Fibroblast of pulmonary artery (primary cell): ENCODE data around the gene LLGL2.

ENCODE experiments used
- DNase-seq: peaks from one replicate; pipeline ENCODE4 v3.0.0-alpha.2; 2010; ENCODE audit warnings: low read depth
- H3K4me3 ChIP-seq: replicated peaks from 2 replicates; pipeline ENCODE4 v1.5.1; 2011; ENCODE audit warnings: low read depth, mild to moderate bottlenecking, control low read depth, low read length, moderate library complexity
- CTCF ChIP-seq: IDR thresholded peaks from 2 replicates; pipeline ENCODE4 v1.5.1; 2011; ENCODE audit warnings: mild to moderate bottlenecking, control low read depth, low read length, inconsistent platforms; ENCODE audit errors: missing control alignments

Gene LLGL2

GRCh38 chr17:75514299-75514918 lies 11.1 kb upstream of the LLGL2 start:
- TF ChIP-seq CTCF: no peak
- peak overlapping the region; percentile 72 for H3K4me3 ChIP-seq
- DNase-seq: no peak

GRCh38 chr17:75514919-75515495 lies 10.5 kb upstream of the LLGL2 start:
- H3K4me3 ChIP-seq: peak overlapping the region; percentile 72
- no peak for TF ChIP-seq CTCF
- DNase-seq: no peak

GRCh38 chr17:75515496-75516254 lies 9.8 kb upstream of the LLGL2 start, which contains the start of gene CASKIN2:
Gene CASKIN2, minus strand, starts transcription at chr17:75515537. Its CDS starts 1,733 bp downstream, at chr17:75513804.
- DNase-seq: peak; percentile 91
- peak within 1 kb of the TSS; percentile 72 for H3K4me3 ChIP-seq
- TF ChIP-seq CTCF: peak; percentile 68

GRCh38 chr17:75516255-75516618 lies 9.3 kb upstream of the LLGL2 start, which contains the start of gene TSEN54:
Gene TSEN54, plus strand, starts transcription at chr17:75516528. Its CDS starts 33 bp downstream, at chr17:75516561.
- peak within 1 kb of the TSS; percentile 72 for H3K4me3 ChIP-seq
- no peak for TF ChIP-seq CTCF
- DNase-seq: peak; percentile 89

- no peak for TF ChIP-seq CTCF
- DNase-seq: no peak
- peak overlapping the region; percentile 72 for H3K4me3 ChIP-seq
Observed at GRCh38 chr17:75516619-75517296, 8.7 kb upstream of the LLGL2 start.

- no peak for DNase-seq
- peak overlapping the region; percentile 72 for H3K4me3 ChIP-seq
- TF ChIP-seq CTCF: no peak
Observed at GRCh38 chr17:75517297-75517865, 8.1 kb upstream of the LLGL2 start.
